ENCODE measurements around the gene SMYD4.

- TF ChIP-seq CTCF (conservative IDR thresholded peaks at IDR 0.05; ENCODE audit: low read depth, low read length) (no peak), EZH2 (IDR thresholded peaks at IDR 0.05; ENCODE audit: low read length, unreplicated experiment) (no peak), EZH2phosphoT487 (IDR thresholded peaks at IDR 0.05; ENCODE audit: borderline replicate concordance, low read length) (no peak)
Measured at GRCh38 chr17:1873418-1873817, 43.7 kb upstream of the SMYD4 start.

Measured in PC-3 (cell line).